Neuron (in vitro differentiated cells): ENCODE data around the gene WDR18.
A peak's percentile ranks its signal among the peaks of the same experiment; 100 is the strongest.
"Not testable (repeated sequence)": the region's sequence is repeated elsewhere in the genome, so short reads cannot be mapped to it uniquely, and the experiment has no call there.

Source experiments
- H2AFZ ChIP-seq: one replicate; pipeline ENCODE4 v1.6.1; 2013; ENCODE audit warnings: low read depth, mild to moderate bottlenecking, inconsistent platforms, low read length, moderate library complexity
- H3K27me3 ChIP-seq: one replicate; pipeline ENCODE4 v1.6.1; 2013; ENCODE audit warnings: low read length; ENCODE audit not compliant: insufficient read depth
- H3K36me3 ChIP-seq: one replicate; pipeline ENCODE4 v1.6.1; 2013; ENCODE audit warnings: low read length; ENCODE audit not compliant: insufficient read depth
- H3K4me1 ChIP-seq: one replicate; pipeline ENCODE4 v1.6.1; 2013; ENCODE audit warnings: low read length; ENCODE audit not compliant: insufficient read depth
- H3K4me3 ChIP-seq: 2 replicates; pipeline ENCODE4 v1.5.1; 2013; ENCODE audit warnings: mild to moderate bottlenecking, low read length, moderate library complexity
- H3K9me3 ChIP-seq: one replicate; pipeline ENCODE4 v1.6.1; 2013; ENCODE audit warnings: low read length

Gene WDR18

GRCh38 chr19:1023883-1024188 lies 39.7 kb downstream of the WDR18 start:
- H3K4me1 ChIP-seq: peaks cover 28% of the 10 kb centered on the region
- H3K9me3 ChIP-seq, H3K4me3 ChIP-seq, H3K27me3 ChIP-seq, H2AFZ ChIP-seq, H3K36me3 ChIP-seq: not testable (repeated sequence)

GRCh38 chr19:1025080-1025479 lies 40.9 kb downstream of the WDR18 start:
- H3K4me3 ChIP-seq, H3K27me3 ChIP-seq, H2AFZ ChIP-seq, H3K9me3 ChIP-seq, H3K36me3 ChIP-seq: not testable (repeated sequence)
- H3K4me1 ChIP-seq: peaks cover 17% of the 10 kb centered on the region

GRCh38 chr19:1025960-1026782 lies 42.0 kb downstream of the WDR18 start, which contains the start of gene CNN2:
Gene CNN2, plus strand, starts transcription at chr19:1026608. Its CDS starts 54 bp downstream, at chr19:1026662.
- H3K4me1 ChIP-seq: peaks cover 16% of the 10 kb centered on the region
- peak within 1 kb of the TSS; percentile 49 for H2AFZ ChIP-seq
- no peaks in the 10 kb centered on the region for H3K9me3 ChIP-seq
- H3K27me3 ChIP-seq: no peaks in the 10 kb centered on the region
- H3K36me3 ChIP-seq: peaks cover 9% of the 10 kb centered on the region
- H3K4me3 ChIP-seq: peak within 1 kb of the TSS; percentile 90

GRCh38 chr19:1026783-1027649 lies 42.9 kb downstream of the WDR18 start:
- H2AFZ ChIP-seq: peak overlapping the region; percentile 49
- H3K4me1 ChIP-seq: peaks cover 16% of the 10 kb centered on the region
- peak overlapping the region; percentile 90 for H3K4me3 ChIP-seq
- no peaks in the 10 kb centered on the region for H3K27me3 ChIP-seq
- H3K36me3 ChIP-seq: peaks cover 13% of the 10 kb centered on the region
- H3K9me3 ChIP-seq: no peaks in the 10 kb centered on the region

GRCh38 chr19:1027650-1028061 lies 43.5 kb downstream of the WDR18 start:
- Histone ChIP-seq H3K9me3 (no peaks in the 10 kb centered on the region), H3K36me3 (peaks cover 19% of the 10 kb centered on the region), H3K4me3 (peak overlapping the region; percentile 90), H2AFZ (no peak overlapping the region), H3K27me3 (no peaks in the 10 kb centered on the region), H3K4me1 (peaks cover 16% of the 10 kb centered on the region)

- Histone ChIP-seq H3K4me1 (peaks cover 16% of the 10 kb centered on the region), H3K27me3 (no peaks in the 10 kb centered on the region), H3K4me3 (peak overlapping the region; percentile 90), H3K36me3 (peaks cover 24% of the 10 kb centered on the region), H2AFZ (no peak overlapping the region), H3K9me3 (no peaks in the 10 kb centered on the region)
Measured at GRCh38 chr19:1028062-1028926, 44.1 kb downstream of the WDR18 start.

GRCh38 chr19:1032264-1032867 lies 48.2 kb downstream of the WDR18 start:
- Histone ChIP-seq H3K4me3 (no peak overlapping the region), H3K9me3 (no peaks in the 10 kb centered on the region), H3K4me1 (peaks cover 9% of the 10 kb centered on the region), H3K27me3 (no peaks in the 10 kb centered on the region), H3K36me3 (peaks cover 42% of the 10 kb centered on the region), H2AFZ (no peak overlapping the region)

GRCh38 chr19:1035998-1036621 lies 52.0 kb downstream of the WDR18 start:
- H3K4me1 ChIP-seq: peaks cover 15% of the 10 kb centered on the region
- H3K36me3 ChIP-seq: peaks cover 39% of the 10 kb centered on the region
- no peaks in the 10 kb centered on the region for H3K27me3 ChIP-seq
- H2AFZ ChIP-seq: no peak overlapping the region
- H3K9me3 ChIP-seq: no peaks in the 10 kb centered on the region
- no peak overlapping the region for H3K4me3 ChIP-seq

GRCh38 chr19:1037621-1038064 lies 53.5 kb downstream of the WDR18 start:
- Histone ChIP-seq H2AFZ (no peak overlapping the region), H3K4me1 (peaks cover 18% of the 10 kb centered on the region), H3K4me3 (no peak overlapping the region), H3K9me3 (no peaks in the 10 kb centered on the region), H3K27me3 (no peaks in the 10 kb centered on the region), H3K36me3 (peaks cover 29% of the 10 kb centered on the region)

GRCh38 chr19:1038978-1039645 lies 55.0 kb downstream of the WDR18 start:
- Histone ChIP-seq H3K9me3 (no peaks in the 10 kb centered on the region), H3K27me3 (no peaks in the 10 kb centered on the region), H2AFZ (no peak overlapping the region), H3K4me3 (no peak overlapping the region), H3K36me3 (peaks cover 22% of the 10 kb centered on the region), H3K4me1 (peaks cover 18% of the 10 kb centered on the region)

- no peaks in the 10 kb centered on the region for H3K27me3 ChIP-seq
- H3K4me3 ChIP-seq: peak within 1 kb of the TSS; percentile 59
- peaks cover 18% of the 10 kb centered on the region for H3K4me1 ChIP-seq
- peaks cover 22% of the 10 kb centered on the region for H3K36me3 ChIP-seq
- H3K9me3 ChIP-seq: no peaks in the 10 kb centered on the region
- peak within 1 kb of the TSS; percentile 78 for H2AFZ ChIP-seq
Measured at GRCh38 chr19:1039646-1040475, 55.7 kb downstream of the WDR18 start, which contains the start of gene ABCA7. Gene ABCA7, plus strand, starts transcription at chr19:1040107. Its CDS starts 1,255 bp downstream, at chr19:1041362.
